Measurements from ENCODE around the gene LYST. TPM values are rescaled to one million over a fixed set of nuclear protein-coding genes. Genes with fewer than 3 reads are reported as not detected.
A peak's percentile ranks its signal among the peaks of the same experiment; 100 is the strongest.

The LYST gene
- total and polyA plus RNA-seq, 2 donors (not counting 3 experiments of a cell fraction or from before 2014, with no cell fraction given) = 3.1 to 9.6 TPM

DNA sequence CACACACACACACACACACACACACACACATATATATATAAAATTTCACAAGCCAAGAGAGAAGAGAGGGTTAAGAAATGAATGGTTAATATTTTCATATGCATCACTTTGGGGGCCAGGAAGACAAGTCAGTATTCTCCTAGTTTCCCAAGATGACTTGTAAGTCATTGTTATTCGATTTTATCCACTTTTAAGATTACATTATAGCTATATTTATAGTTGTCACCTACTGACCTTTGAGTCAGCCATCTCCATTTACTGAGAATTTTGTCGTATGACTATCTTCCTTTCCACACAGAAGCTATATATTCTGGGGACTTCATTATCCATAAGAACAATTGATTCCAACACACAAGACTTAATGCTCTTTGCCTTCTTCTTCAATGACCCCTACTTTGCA lies 8.9 kb downstream of the LYST start:
- no TSS peak for BruUV-seq (replicated peaks)
- Histone ChIP-seq H3K9me1 (replicated peaks; ENCODE audit: control insufficient read depth, extremely low read depth, insufficient read depth, low read length) (no peaks in the 10 kb centered on the region), H3K4me1 (ENCODE audit: control insufficient read depth, extremely low read depth, insufficient read depth, low read length) (no peaks in the 10 kb centered on the region), H3K4me3 (replicated peaks in 1 of 3; ENCODE audit: insufficient read depth in 1 of 3, low read depth in 1 of 3, low read length in 3 of 3) (no peak overlapping the region), H3K27me3 (ENCODE audit: control insufficient read depth in 2 of 2, insufficient read depth in 2 of 2, low read length in 2 of 2) (no peaks in the 10 kb centered on the region), H3K4me2 (ENCODE audit: insufficient read depth, low read length) (no peak overlapping the region), H3K9me3 (replicated peaks; ENCODE audit: control insufficient read depth, insufficient read depth, low read length) (no peaks in the 10 kb centered on the region), H4K20me1 (replicated peaks; ENCODE audit: control insufficient read depth, extremely low read depth, insufficient read depth, low read length) (no peaks in the 10 kb centered on the region), H3K36me3 (ENCODE audit: control insufficient read depth in 2 of 2, extremely low read depth in 1 of 2, insufficient read depth in 2 of 2, low read length in 2 of 2) (no peaks in the 10 kb centered on the region), H3K27ac (ENCODE audit: insufficient read depth, low read depth, low read length) (no peak overlapping the region), H3K79me2 (ENCODE audit: control insufficient read depth, insufficient read depth, low read length) (no peaks in the 10 kb centered on the region), H3K9ac (replicated peaks; ENCODE audit: extremely low read depth, insufficient read depth, low read length) (no peak overlapping the region), H2AFZ (ENCODE audit: low read depth, low read length) (no peak overlapping the region)
- DNase-seq (ENCODE audit: low read depth, low spot score) = peak; percentile 15
- TF ChIP-seq JUN (IDR thresholded peaks at IDR 0.05; ENCODE audit: borderline replicate concordance, insufficient read depth, insufficient read length, low read depth) (no peak), GATA2 (IDR thresholded peaks at IDR 0.05; ENCODE audit: insufficient read depth, insufficient read length, low read depth, low read length) (no peak), POLR2AphosphoS5 (IDR thresholded peaks at IDR 0.05; ENCODE audit: insufficient read depth, low read depth, low read length) (no peak), EZH2 (IDR thresholded peaks at IDR 0.05; ENCODE audit: borderline replicate concordance, low read depth, low read length, severe bottlenecking) (no peak), FOS (IDR thresholded peaks at IDR 0.05; ENCODE audit: borderline replicate concordance, insufficient read depth, low read length) (no peak), MYC (IDR thresholded peaks at IDR 0.05; ENCODE audit: low read depth, low read length) (no peak), POLR2A (IDR thresholded peaks at IDR 0.05; ENCODE audit: low read depth, low read length) (no peak)
- TF ChIP-seq, protein P1, sequence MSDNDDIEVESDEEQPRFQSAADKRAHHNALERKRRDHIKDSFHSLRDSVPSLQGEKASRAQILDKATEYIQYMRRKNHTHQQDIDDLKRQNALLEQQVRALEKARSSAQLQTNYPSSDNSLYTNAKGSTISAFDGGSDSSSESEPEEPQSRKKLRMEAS (IDR thresholded peaks at IDR 0.05; ENCODE audit: insufficient read depth, insufficient read length) = no peak
- TF ChIP-seq, protein P2, sequence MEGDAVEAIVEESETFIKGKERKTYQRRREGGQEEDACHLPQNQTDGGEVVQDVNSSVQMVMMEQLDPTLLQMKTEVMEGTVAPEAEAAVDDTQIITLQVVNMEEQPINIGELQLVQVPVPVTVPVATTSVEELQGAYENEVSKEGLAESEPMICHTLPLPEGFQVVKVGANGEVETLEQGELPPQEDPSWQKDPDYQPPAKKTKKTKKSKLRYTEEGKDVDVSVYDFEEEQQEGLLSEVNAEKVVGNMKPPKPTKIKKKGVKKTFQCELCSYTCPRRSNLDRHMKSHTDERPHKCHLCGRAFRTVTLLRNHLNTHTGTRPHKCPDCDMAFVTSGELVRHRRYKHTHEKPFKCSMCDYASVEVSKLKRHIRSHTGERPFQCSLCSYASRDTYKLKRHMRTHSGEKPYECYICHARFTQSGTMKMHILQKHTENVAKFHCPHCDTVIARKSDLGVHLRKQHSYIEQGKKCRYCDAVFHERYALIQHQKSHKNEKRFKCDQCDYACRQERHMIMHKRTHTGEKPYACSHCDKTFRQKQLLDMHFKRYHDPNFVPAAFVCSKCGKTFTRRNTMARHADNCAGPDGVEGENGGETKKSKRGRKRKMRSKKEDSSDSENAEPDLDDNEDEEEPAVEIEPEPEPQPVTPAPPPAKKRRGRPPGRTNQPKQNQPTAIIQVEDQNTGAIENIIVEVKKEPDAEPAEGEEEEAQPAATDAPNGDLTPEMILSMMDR (IDR thresholded peaks at IDR 0.05; ENCODE audit: extremely low read depth in 1 of 2, insufficient read depth in 1 of 2, low read depth in 1 of 2, low read length in 2 of 2) = no peak
- FAIRE-seq = no peak
- dilution Hi-C loops (cut with MboI; ENCODE audit: extremely low pct_ligation_motif_present, low sequenced_read_pairs) = no loop called here
- intact Hi-C loops (cut with micrococcal nuclease) = no loop called here
- CTCF ChIA-PET = interaction anchor here (0.7 to 2.0 kb wide), 4 partner anchors 8 to 114 kb away, joined by 3 to 8 read pairs (median 4); no protein-coding TSS in a partner anchor
- POLR2A ChIA-PET = no interaction called here
